NCI-H2227 treated with DMSO at 0.1 percent for 48 hours (cell line): ENCODE results near the gene GADD45B.
"Not testable (repeated sequence)": the region's sequence is repeated elsewhere in the genome, so short reads cannot be mapped to it uniquely, and the experiment has no call there.

Experiments used
- DNase-seq: peaks from one replicate; lab custom pipeline; 2025; lab: John Stamatoyannopoulos, UW

The GADD45B gene

GRCh38 chr19:2469102-2469914 is 6.6 kb upstream of the GADD45B start:
- no peak for DNase-seq

GRCh38 chr19:2469915-2470200 is 6.1 kb upstream of the GADD45B start:
- not testable (repeated sequence) for DNase-seq

- DNase-seq = peak; percentile 57
These were observed 1.5 kb upstream of the GADD45B start for GRCh38 chr19:2474232-2475017.

GRCh38 chr19:2475018-2475701 is 767 bp upstream of the GADD45B start:
- DNase-seq = no peak

GRCh38 chr19:2476451-2477140 is 669 bp downstream of the GADD45B start:
- no peak for DNase-seq

GRCh38 chr19:2477141-2477710 is 1.3 kb downstream of the GADD45B start:
- DNase-seq = no peak

GRCh38 chr19:2477732-2478191 is 1.8 kb downstream of the GADD45B start:
- DNase-seq = no peak

GRCh38 chr19:2478278-2478755 is 2.4 kb downstream of the GADD45B start:
- DNase-seq = no peak

GRCh38 chr19:2478756-2479555 is 3.0 kb downstream of the GADD45B start:
- DNase-seq = no peak

GRCh38 chr19:2479556-2480194 is 3.7 kb downstream of the GADD45B start:
- DNase-seq = no peak

- DNase-seq = no peak
These were observed 5.5 kb downstream of the GADD45B start for GRCh38 chr19:2481466-2481865.

- DNase-seq = no peak
These were observed 6.6 kb downstream of the GADD45B start for GRCh38 chr19:2482354-2483038.

- no peak for DNase-seq
These were observed 7.2 kb downstream of the GADD45B start for GRCh38 chr19:2483084-2483483.

GRCh38 chr19:2483484-2484151 is 7.7 kb downstream of the GADD45B start:
- no peak for DNase-seq

- no peak for DNase-seq
These were observed 8.4 kb downstream of the GADD45B start for GRCh38 chr19:2484178-2484937.

- DNase-seq = no peak
These were observed 9.5 kb downstream of the GADD45B start for GRCh38 chr19:2485428-2485827.

GRCh38 chr19:2487090-2487489 is 11.2 kb downstream of the GADD45B start:
- DNase-seq = no peak

- DNase-seq = no peak
These were observed 11.9 kb downstream of the GADD45B start for GRCh38 chr19:2487842-2488241.
